HEK293T (cell line): Measurements from ENCODE around the gene TM4SF20.

Experiments used
- ARNT ChIP-seq: fragments of 450-650 bp; IDR thresholded peaks from 2 replicates; pipeline ENCODE4 v1.6.1; 2017; ENCODE audit warnings: mild to moderate bottlenecking
- BHLHE40 ChIP-seq: fragments of 450-650 bp; IDR thresholded peaks from 2 replicates; pipeline ENCODE4 v1.6.1; 2016; ENCODE audit warnings: mild to moderate bottlenecking, moderate library complexity, borderline replicate concordance
- CTBP1 ChIP-seq: fragments of 450-650 bp; IDR thresholded peaks from 2 replicates; pipeline ENCODE4 v1.6.1; 2016; ENCODE audit warnings: borderline replicate concordance
- FOXA1 ChIP-seq: fragments of 450-650 bp; IDR thresholded peaks from 2 replicates; pipeline ENCODE4 v1.6.1; 2016; ENCODE audit warnings: mild to moderate bottlenecking
- L3MBTL2 ChIP-seq: fragments of 450-650 bp; conservative IDR thresholded peaks from 2 replicates; pipeline ENCODE4 v1.6.1; 2016; ENCODE audit warnings: mild to moderate bottlenecking
- NFRKB ChIP-seq: fragments of 450-650 bp; IDR thresholded peaks from 2 replicates; pipeline ENCODE4 v1.6.1; 2016; ENCODE audit warnings: mild to moderate bottlenecking, moderate library complexity
- SP1 ChIP-seq: fragments of 450-650 bp; IDR thresholded peaks from 2 replicates; pipeline ENCODE4 v1.6.1; 2017
- SUZ12 ChIP-seq: fragments of 450-650 bp; IDR thresholded peaks from 2 replicates; pipeline ENCODE4 v1.6.1; 2016; ENCODE audit warnings: mild to moderate bottlenecking
- TARDBP ChIP-seq: fragments of 450-650 bp; IDR thresholded peaks from 2 replicates; pipeline ENCODE4 v1.6.1; 2016
- ZNF384 ChIP-seq: fragments of 450-650 bp; IDR thresholded peaks from 2 replicates; pipeline ENCODE4 v1.6.1; 2016
- TF ChIP-seq, protein P1 (sequence below): fragments of 450-650 bp; IDR thresholded peaks from 2 replicates; pipeline ENCODE4 v1.6.1; 2016

DNA sequence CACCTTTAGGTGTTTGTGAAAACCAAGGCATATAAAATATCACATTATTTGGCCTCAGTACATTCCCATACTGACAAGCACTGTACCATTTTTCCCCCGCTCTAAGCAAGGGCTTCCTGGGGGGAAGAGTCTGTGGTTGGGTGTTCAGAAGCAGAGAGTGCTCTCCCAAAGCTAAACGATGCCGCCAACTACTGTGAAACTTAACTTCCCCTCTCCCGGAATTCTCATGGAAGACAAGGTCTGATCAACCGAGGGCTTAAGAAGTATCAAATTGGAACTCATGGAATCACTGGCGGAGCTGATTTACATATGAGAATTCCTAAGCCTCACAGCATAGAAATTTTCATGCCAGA lies 54.5 kb downstream of the TM4SF20 start:
- TF ChIP-seq BHLHE40 (no peak), L3MBTL2 (no peak), FOXA1 (no peak), TARDBP (no peak), ZNF384 (no peak), CTBP1 (no peak), SUZ12 (no peak), ARNT (no peak), NFRKB (no peak), SP1 (no peak)
- TF ChIP-seq, protein P1, sequence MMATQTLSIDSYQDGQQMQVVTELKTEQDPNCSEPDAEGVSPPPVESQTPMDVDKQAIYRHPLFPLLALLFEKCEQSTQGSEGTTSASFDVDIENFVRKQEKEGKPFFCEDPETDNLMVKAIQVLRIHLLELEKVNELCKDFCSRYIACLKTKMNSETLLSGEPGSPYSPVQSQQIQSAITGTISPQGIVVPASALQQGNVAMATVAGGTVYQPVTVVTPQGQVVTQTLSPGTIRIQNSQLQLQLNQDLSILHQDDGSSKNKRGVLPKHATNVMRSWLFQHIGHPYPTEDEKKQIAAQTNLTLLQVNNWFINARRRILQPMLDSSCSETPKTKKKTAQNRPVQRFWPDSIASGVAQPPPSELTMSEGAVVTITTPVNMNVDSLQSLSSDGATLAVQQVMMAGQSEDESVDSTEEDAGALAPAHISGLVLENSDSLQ = no peak
